ENCODE data around the gene SLC39A13. TPM values are rescaled to one million over a fixed set of nuclear protein-coding genes. Genes with fewer than 3 reads are reported as not detected.

The SLC39A13 gene
- total and polyA plus RNA-seq, 2 donors (not counting 1 experiment from before 2014, with no cell fraction given), result 62.9 to 88.7 TPM

GRCh38 chr11:47389577-47390421 is 18.6 kb upstream of the SLC39A13 start:
- no peak for DNase-seq (ENCODE audit: low read depth in 2 of 2)
- no peak overlapping the region for H3K9ac ChIP-seq (ENCODE audit: insufficient read depth, low read length)
- no peak overlapping the region for H3K4me2 ChIP-seq (ENCODE audit: extremely low read depth, insufficient read depth, low read length)
- no peak for TF ChIP-seq EZH2 (IDR thresholded peaks at IDR 0.05; ENCODE audit: low read length, missing control alignments)
- no peak for TF ChIP-seq CTCF (conservative IDR thresholded peaks at IDR 0.05 in 1 of 2, IDR thresholded peaks at IDR 0.05 in 1 of 2; ENCODE audit: low read depth in 1 of 2, low read length in 2 of 2)
- H3K79me2 ChIP-seq (ENCODE audit: control insufficient read depth, insufficient read depth, low read length), result no peaks in the 10 kb centered on the region
- H2AFZ ChIP-seq (ENCODE audit: low read length), result no peak overlapping the region
- H3K27me3 ChIP-seq (ENCODE audit: control insufficient read depth, insufficient read depth, low read length), result no peaks in the 10 kb centered on the region
- no peak overlapping the region for H3K27ac ChIP-seq (ENCODE audit: insufficient read depth, low read length)
- H3K9me3 ChIP-seq (ENCODE audit: control insufficient read depth, insufficient read depth, low read depth, low read length), result no peaks in the 10 kb centered on the region
- H3K4me1 ChIP-seq (ENCODE audit: control insufficient read depth, extremely low read depth, insufficient read depth, low read length), result peaks cover 8% of the 10 kb centered on the region
- no peaks in the 10 kb centered on the region for H3K36me3 ChIP-seq (ENCODE audit: control insufficient read depth, insufficient read depth, low read length)
- no peaks in the 10 kb centered on the region for H4K20me1 ChIP-seq (ENCODE audit: control insufficient read depth, extremely low read depth, insufficient read depth, low read length)
- H3K4me3 ChIP-seq (replicated peaks in 1 of 4; ENCODE audit: control extremely low read depth in 1 of 4, insufficient read depth in 1 of 4, low read depth in 3 of 4, low read length in 4 of 4), result no peak overlapping the region

GRCh38 chr11:47390422-47390760 is 18.0 kb upstream of the SLC39A13 start:
- H3K9me3 ChIP-seq (ENCODE audit: control insufficient read depth, insufficient read depth, low read depth, low read length), result no peaks in the 10 kb centered on the region
- no peak overlapping the region for H3K9ac ChIP-seq (ENCODE audit: insufficient read depth, low read length)
- no peak for TF ChIP-seq EZH2 (IDR thresholded peaks at IDR 0.05; ENCODE audit: low read length, missing control alignments)
- TF ChIP-seq CTCF (conservative IDR thresholded peaks at IDR 0.05 in 1 of 2, IDR thresholded peaks at IDR 0.05 in 1 of 2; ENCODE audit: low read depth in 1 of 2, low read length in 2 of 2), result no peak
- no peak for DNase-seq (ENCODE audit: low read depth in 2 of 2)
- no peak overlapping the region for H3K27ac ChIP-seq (ENCODE audit: insufficient read depth, low read length)
- no peak overlapping the region for H3K4me2 ChIP-seq (ENCODE audit: extremely low read depth, insufficient read depth, low read length)
- no peaks in the 10 kb centered on the region for H3K36me3 ChIP-seq (ENCODE audit: control insufficient read depth, insufficient read depth, low read length)
- no peaks in the 10 kb centered on the region for H4K20me1 ChIP-seq (ENCODE audit: control insufficient read depth, extremely low read depth, insufficient read depth, low read length)
- no peaks in the 10 kb centered on the region for H3K79me2 ChIP-seq (ENCODE audit: control insufficient read depth, insufficient read depth, low read length)
- H3K4me3 ChIP-seq (replicated peaks in 1 of 4; ENCODE audit: control extremely low read depth in 1 of 4, insufficient read depth in 1 of 4, low read depth in 3 of 4, low read length in 4 of 4), result no peak overlapping the region
- H2AFZ ChIP-seq (ENCODE audit: low read length), result no peak overlapping the region
- peaks cover 8% of the 10 kb centered on the region for H3K4me1 ChIP-seq (ENCODE audit: control insufficient read depth, extremely low read depth, insufficient read depth, low read length)
- no peaks in the 10 kb centered on the region for H3K27me3 ChIP-seq (ENCODE audit: control insufficient read depth, insufficient read depth, low read length)

GRCh38 chr11:47391077-47391583 is 17.3 kb upstream of the SLC39A13 start:
- Histone ChIP-seq H3K79me2 (ENCODE audit: control insufficient read depth, insufficient read depth, low read length) (no peaks in the 10 kb centered on the region), H3K36me3 (ENCODE audit: control insufficient read depth, insufficient read depth, low read length) (no peaks in the 10 kb centered on the region), H3K4me2 (ENCODE audit: extremely low read depth, insufficient read depth, low read length) (no peak overlapping the region), H3K9me3 (ENCODE audit: control insufficient read depth, insufficient read depth, low read depth, low read length) (no peaks in the 10 kb centered on the region), H3K9ac (ENCODE audit: insufficient read depth, low read length) (no peak overlapping the region), H3K4me3 (replicated peaks in 1 of 4; ENCODE audit: control extremely low read depth in 1 of 4, insufficient read depth in 1 of 4, low read depth in 3 of 4, low read length in 4 of 4) (no peak overlapping the region), H4K20me1 (ENCODE audit: control insufficient read depth, extremely low read depth, insufficient read depth, low read length) (no peaks in the 10 kb centered on the region), H2AFZ (ENCODE audit: low read length) (no peak overlapping the region), H3K4me1 (ENCODE audit: control insufficient read depth, extremely low read depth, insufficient read depth, low read length) (peaks cover 8% of the 10 kb centered on the region), H3K27ac (ENCODE audit: insufficient read depth, low read length) (no peak overlapping the region), H3K27me3 (ENCODE audit: control insufficient read depth, insufficient read depth, low read length) (no peaks in the 10 kb centered on the region)
- no peak for DNase-seq (ENCODE audit: low read depth in 2 of 2)
- TF ChIP-seq EZH2 (IDR thresholded peaks at IDR 0.05; ENCODE audit: low read length, missing control alignments) (no peak), CTCF (conservative IDR thresholded peaks at IDR 0.05 in 1 of 2, IDR thresholded peaks at IDR 0.05 in 1 of 2; ENCODE audit: low read depth in 1 of 2, low read length in 2 of 2) (no peak)

All from fibroblast of lung (primary cell).